HS-27A (cell line): Measurements from ENCODE around the gene VAPA.

Experiments used
- DNase-seq: peaks from one replicate; pipeline ENCODE4 v3.0.0-alpha.2; 2012; ENCODE audit warnings: low read depth, missing footprints

VAPA gene

GRCh38 chr18:9974279-9974915 is 60.6 kb downstream of the VAPA start:
- no peak for DNase-seq

- no peak for DNase-seq
These were observed 61.8 kb downstream of the VAPA start for GRCh38 chr18:9975658-9976057.

GRCh38 chr18:9982711-9983110 is 68.9 kb downstream of the VAPA start:
- DNase-seq, result no peak

- no peak for DNase-seq
These were observed 70.3 kb downstream of the VAPA start for GRCh38 chr18:9984080-9984479.

- DNase-seq, result no peak
These were observed 71.8 kb downstream of the VAPA start for GRCh38 chr18:9985641-9986040.

- no peak for DNase-seq
These were observed 72.5 kb downstream of the VAPA start for GRCh38 chr18:9986156-9986930.

- no peak for DNase-seq
These were observed 73.5 kb downstream of the VAPA start for GRCh38 chr18:9987345-9987744.

- no peak for DNase-seq
These were observed 74.1 kb downstream of the VAPA start for GRCh38 chr18:9987931-9988330.

- no peak for DNase-seq
These were observed 74.8 kb downstream of the VAPA start for GRCh38 chr18:9988665-9989064.

GRCh38 chr18:9989481-9989880 is 75.7 kb downstream of the VAPA start:
- DNase-seq, result no peak

GRCh38 chr18:9991011-9992000 is 77.5 kb downstream of the VAPA start:
- no peak for DNase-seq

- no peak for DNase-seq
These were observed 78.6 kb downstream of the VAPA start for GRCh38 chr18:9992300-9992972.

GRCh38 chr18:9992973-9993520 is 79.2 kb downstream of the VAPA start:
- no peak for DNase-seq

GRCh38 chr18:9993521-9994025 is 79.8 kb downstream of the VAPA start:
- DNase-seq, result no peak

GRCh38 chr18:9994026-9994570 is 80.3 kb downstream of the VAPA start:
- DNase-seq, result no peak

- no peak for DNase-seq
These were observed 81.0 kb downstream of the VAPA start for GRCh38 chr18:9994701-9995235.

GRCh38 chr18:9995631-9996030 is 81.8 kb downstream of the VAPA start:
- no peak for DNase-seq

- no peak for DNase-seq
These were observed 82.3 kb downstream of the VAPA start for GRCh38 chr18:9996094-9996493.

- no peak for DNase-seq
These were observed 83.9 kb downstream of the VAPA start for GRCh38 chr18:9997711-9998110.

GRCh38 chr18:9998330-9998729 is 84.5 kb downstream of the VAPA start:
- no peak for DNase-seq

GRCh38 chr18:10002280-10002679 is 88.5 kb downstream of the VAPA start:
- no peak for DNase-seq
